Ishikawa (cell line): ENCODE data around the gene MYBPHL.

Experiments
- CREB1 ChIP-seq: IDR thresholded peaks from 2 replicates; pipeline ENCODE4 v1.6.1; 2012; ENCODE audit warnings: low read depth
- RAD21 ChIP-seq: IDR thresholded peaks from 2 replicates; pipeline ENCODE4 v1.6.1; 2012; ENCODE audit warnings: low read depth

DNA sequence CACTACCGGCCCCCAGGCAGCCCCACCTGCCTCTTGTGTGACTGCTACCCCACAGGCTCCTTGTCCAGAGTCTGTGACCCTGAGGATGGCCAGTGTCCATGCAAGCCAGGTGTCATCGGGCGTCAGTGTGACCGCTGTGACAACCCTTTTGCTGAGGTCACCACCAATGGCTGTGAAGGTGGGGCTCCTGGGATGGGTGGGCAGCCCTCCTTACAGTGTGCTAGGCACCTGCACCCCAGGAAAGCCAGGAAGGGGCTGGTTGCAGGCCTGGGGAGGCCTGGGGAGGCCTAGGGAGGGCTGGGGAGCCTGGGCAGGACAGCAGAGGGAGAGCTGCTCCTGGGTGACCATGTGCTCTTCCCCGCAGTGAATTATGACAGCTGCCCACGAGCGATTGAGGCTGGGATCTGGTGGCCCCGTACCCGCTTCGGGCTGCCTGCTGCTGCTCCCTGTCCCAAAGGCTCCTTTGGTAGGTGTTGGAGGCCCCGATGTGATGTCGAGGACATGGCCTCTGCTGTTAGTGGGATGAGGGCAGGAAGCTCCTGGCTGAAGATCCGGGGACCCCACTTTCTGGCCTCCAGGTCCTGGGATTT is 41.0 kb downstream of the MYBPHL start:
- TF ChIP-seq RAD21 (no peak), CREB1 (no peak)
